HCT116 (cell line): ENCODE results near the gene CDK10. TPM values are rescaled to one million over a fixed set of nuclear protein-coding genes. Genes with fewer than 3 reads are reported as not detected.

ENCODE experiments used
- ATAC-seq: fragments of 200-7000 bp; cut with Tn5 transposase; 2 replicates; pipeline ENCODE4 v1.9.1; 2020; ENCODE audit warnings: mild to moderate bottlenecking, moderate library complexity
- BruUV-seq: library from RNA; stranded (reverse); fragments of 400-500 nt; replicated peaks from 2 replicates; lab custom pipeline; 2021; lab: Mats Ljungman, UMichigan
- CTCF ChIA-PET: fragments of 300-600 bp; sonication (Branson Sonifier 250); formaldehyde crosslinking; loops from one replicate; lab custom pipeline; 2021; ENCODE audit warnings: antibody characterized with exemption; lab: Charles Lee
- POLR2A ChIA-PET: fragments of 300-600, 350-600 bp; sonication (Branson Sonifier 250); formaldehyde crosslinking; loops from one replicate; lab custom pipeline; 2021; ENCODE audit warnings: antibody characterized with exemption; lab: Charles Lee
- RAD21 ChIA-PET, 2 experiments: fragments of 300-600 bp; sonication (Branson Sonifier 250); formaldehyde crosslinking; loops; one replicate each; lab custom pipeline; 2023; ENCODE audit warnings: low total read pairs in 2 of 2; ENCODE audit not compliant: uncharacterized antibody in 2 of 2, unreplicated experiment in 2 of 2, low non-redundant PET in 1 of 2; lab: Charles Lee
- DNase-seq: peaks from one replicate; pipeline ENCODE4 v3.0.0-alpha.2; 2010; ENCODE audit warnings: low read depth, low spot score
- H2AFZ ChIP-seq: fragments of 200-600 bp; shearing (Covaris generic), sonication (generic); 2 replicates; pipeline ENCODE4 v1.6.1; 2017; ENCODE audit warnings: low read depth, mixed run types, mixed read lengths, antibody characterized with exemption, low read length; ENCODE audit not compliant: poor library complexity, severe bottlenecking
- H3K27ac ChIP-seq: 2 replicates; pipeline ENCODE4 v1.5.1; 2012; ENCODE audit warnings: low read depth, low read length
- H3K27me3 ChIP-seq: fragments of 200-600 bp; sonication (generic); 2 replicates; pipeline ENCODE4 v1.6.1; 2016; ENCODE audit warnings: mixed run types, low read length, mixed read lengths; ENCODE audit not compliant: insufficient read depth
- H3K36me3 ChIP-seq, 2 experiments: fragments of 200-500 bp in 1 of 2; fragments of 200-600 bp in 1 of 2; sonication (Bioruptor generic) in 1 of 2; sonication (generic) in 1 of 2; 2 replicates each; pipeline versions ENCODE4 v1.5.1 to v1.6.1; 2014 to 2016; ENCODE audit warnings: low read length in 2 of 2, inconsistent platforms in 1 of 2, mixed read lengths in 1 of 2, mixed run types in 1 of 2; ENCODE audit not compliant: insufficient read depth in 2 of 2, control insufficient read depth in 1 of 2
- H3K4me1 ChIP-seq, 2 experiments: fragments of 200-600 bp in 1 of 2; sonication (generic) in 1 of 2; 2 replicates each; pipeline versions ENCODE4 v1.5.1 to v1.6.1; 2012 to 2017; ENCODE audit warnings: low read length in 2 of 2, inconsistent platforms in 1 of 2, mild to moderate bottlenecking in 1 of 2, mixed read lengths in 1 of 2, mixed run types in 1 of 2, moderate library complexity in 1 of 2; ENCODE audit not compliant: insufficient read depth in 2 of 2, control insufficient read depth in 1 of 2
- H3K4me2 ChIP-seq: fragments of 200-600 bp; sonication (generic); 2 replicates; pipeline ENCODE4 v1.6.1; 2017; ENCODE audit warnings: mixed run types, low read length, mixed read lengths
- H3K4me3 ChIP-seq, 2 experiments: fragments of 200-600 bp in 1 of 2; sonication (generic) in 1 of 2; replicated peaks in 1 of 2; 2 replicates each; pipeline ENCODE4 v1.5.1; 2011 to 2016; ENCODE audit warnings: low read length in 2 of 2, control low read depth in 1 of 2, low read depth in 1 of 2, mild to moderate bottlenecking in 1 of 2, mixed read lengths in 1 of 2, mixed run types in 1 of 2
- H3K79me2 ChIP-seq: fragments of 200-600 bp; sonication (generic); 2 replicates; pipeline ENCODE4 v1.6.1; 2017; ENCODE audit warnings: mild to moderate bottlenecking, mixed run types, low read length, moderate library complexity, mixed read lengths; ENCODE audit not compliant: insufficient read depth
- H3K9ac ChIP-seq: fragments of 200-600 bp; sonication (generic); 2 replicates; pipeline ENCODE4 v1.6.1; 2016; ENCODE audit warnings: low read length, mixed read lengths
- H3K9me2 ChIP-seq: fragments of 200-600 bp; sonication (generic), shearing (Covaris generic); 2 replicates; pipeline ENCODE4 v1.6.1; 2017; ENCODE audit warnings: mixed run types, mild to moderate bottlenecking, moderate library complexity; ENCODE audit not compliant: insufficient read depth
- H3K9me3 ChIP-seq, 2 experiments: fragments of 200-500 bp in 1 of 2; fragments of 200-600 bp in 1 of 2; sonication (Bioruptor generic) in 1 of 2; sonication (generic) in 1 of 2; 2 replicates each; pipeline ENCODE4 v1.6.1; 2014 to 2017; ENCODE audit warnings: low read length in 2 of 2, mixed read lengths in 2 of 2, inconsistent platforms in 1 of 2, low read depth in 1 of 2, mild to moderate bottlenecking in 1 of 2, mixed run types in 1 of 2, moderate library complexity in 1 of 2; ENCODE audit not compliant: control insufficient read depth in 1 of 2, insufficient read depth in 1 of 2
- H4K20me1 ChIP-seq: fragments of 200-600 bp; sonication (generic), shearing (Covaris generic); 2 replicates; pipeline ENCODE4 v1.6.1; 2017; ENCODE audit warnings: mixed run types, mild to moderate bottlenecking, moderate library complexity; ENCODE audit not compliant: insufficient read depth
- ATF3 ChIP-seq: IDR thresholded peaks from 2 replicates; pipeline ENCODE4 v1.6.1; 2012
- CBX3 ChIP-seq: IDR thresholded peaks from 2 replicates; pipeline ENCODE4 v1.6.1; 2012; ENCODE audit warnings: low read depth
- CEBPB ChIP-seq: IDR thresholded peaks from 2 replicates; pipeline ENCODE4 v1.6.1; 2012; ENCODE audit warnings: low read depth
- CTCF ChIP-seq, 3 experiments: fragments of 200-600 bp in 1 of 3; sonication (generic) in 1 of 3; IDR thresholded peaks in 2 of 3; conservative IDR thresholded peaks in 1 of 3; 2 replicates each; pipeline ENCODE4 v1.5.1; 2012 to 2017; ENCODE audit warnings: low read depth in 2 of 3, low read length in 2 of 3, antibody characterized with exemption in 1 of 3, borderline replicate concordance in 1 of 3, control low read depth in 1 of 3, mild to moderate bottlenecking in 1 of 3, mixed read lengths in 1 of 3, mixed run types in 1 of 3, moderate library complexity in 1 of 3; ENCODE audit not compliant: insufficient read depth in 1 of 3
- EGR1 ChIP-seq: IDR thresholded peaks from 2 replicates; pipeline ENCODE4 v1.6.1; 2012; ENCODE audit warnings: low read depth
- ELF1 ChIP-seq: IDR thresholded peaks from 2 replicates; pipeline ENCODE4 v1.6.1; 2012; ENCODE audit warnings: low read depth, borderline replicate concordance
- EZH2 ChIP-seq: fragments of 200-600 bp; sonication (generic); IDR thresholded peaks from 2 replicates; pipeline ENCODE4 v1.6.1; 2017; ENCODE audit warnings: antibody characterized with exemption, mixed run types
- EZH2phosphoT487 ChIP-seq: fragments of 200-600 bp; IDR thresholded peaks from 2 replicates; pipeline ENCODE4 v1.6.1; 2018; ENCODE audit warnings: antibody characterized with exemption, borderline replicate concordance
- FOSL1 ChIP-seq: IDR thresholded peaks from 2 replicates; pipeline ENCODE4 v1.6.1; 2012; ENCODE audit warnings: low read depth
- JUND ChIP-seq: IDR thresholded peaks from 2 replicates; pipeline ENCODE4 v1.6.1; 2012
- POLR2A ChIP-seq: IDR thresholded peaks from 2 replicates; pipeline ENCODE4 v1.7.0; 2011; ENCODE audit warnings: borderline replicate concordance; ENCODE audit not compliant: insufficient read depth, insufficient read length; ENCODE audit errors: extremely low read depth
- POLR2AphosphoS5 ChIP-seq: IDR thresholded peaks from 2 replicates; pipeline ENCODE4 v1.6.1; 2011; ENCODE audit warnings: mild to moderate bottlenecking, low read depth, low read length, moderate library complexity
- RAD21 ChIP-seq: IDR thresholded peaks from 2 replicates; pipeline ENCODE4 v1.6.1; 2012; ENCODE audit warnings: low read depth, mild to moderate bottlenecking
- REST ChIP-seq: IDR thresholded peaks from 2 replicates; pipeline ENCODE4 v1.6.1; 2012; ENCODE audit warnings: low read depth
- SIN3A ChIP-seq: IDR thresholded peaks from 2 replicates; pipeline ENCODE4 v1.6.1; 2012; ENCODE audit warnings: low read depth
- SP1 ChIP-seq: IDR thresholded peaks from 2 replicates; pipeline ENCODE4 v1.6.1; 2012; ENCODE audit warnings: low read depth
- ZFX ChIP-seq: fragments of 450-650 bp; IDR thresholded peaks from 2 replicates; pipeline ENCODE4 v1.6.1; 2017
- ZNF274 ChIP-seq: fragments of 200-500 bp; sonication (Bioruptor generic); IDR thresholded peaks from 2 replicates; pipeline ENCODE4 v1.6.1; 2014; ENCODE audit warnings: mild to moderate bottlenecking, low read depth, low read length, inconsistent platforms
- intact Hi-C: fragments of 100-400 bp; cut with micrococcal nuclease; formaldehyde crosslinking; loops from 2 replicates; pipeline ENCODE4 v1.10.0; 2022
- total RNA-seq: library from RNA; stranded (reverse); gene quantifications from one replicate; pipeline ENCODE4 v1.2.1, GENCODE V29; 2021; ENCODE audit not compliant: unreplicated experiment

The CDK10 gene
- total RNA-seq, 1 experiment from 2014 or later: 165 TPM

- BruUV-seq: no TSS peak
- Histone ChIP-seq H3K27ac (no peak overlapping the region), H3K27me3 (no peaks in the 10 kb centered on the region), H3K4me3 (no peak overlapping the region), H3K79me2 (no peaks in the 10 kb centered on the region), H3K9me2 (no peaks in the 10 kb centered on the region), H3K9me3 (no peaks in the 10 kb centered on the region), H2AFZ (no peak overlapping the region), H3K4me1 (peaks cover 8 to 26% of the 10 kb centered on the region in 2 experiments; a peak in 3 of 4 replicates), H3K36me3 (peaks cover 12 to 15% of the 10 kb centered on the region in 2 experiments; a peak in 3 of 4 replicates), H3K4me2 (no peak overlapping the region), H3K9ac (no peak overlapping the region), H4K20me1 (no peaks in the 10 kb centered on the region)
- no peak for DNase-seq
- ChIA-PET RAD21 (interaction anchor here (0.7 to 2.0 kb wide), 3 partner anchors 27 to 43 kb away, joined by 3 to 10 read pairs (median 4); no protein-coding TSS in a partner anchor), POLR2A (no interaction called here), CTCF (interaction anchor here (0.9 to 1.8 kb wide), 2 partner anchors 41 to 43 kb away, joined by 3 to 6 read pairs; no protein-coding TSS in a partner anchor)
- no peak for ATAC-seq
- TF ChIP-seq POLR2AphosphoS5 (no peak; the same call in 1 of the 2 replicates), RAD21 (no peak), SP1 (no peak), EZH2 (no peak), ZFX (no peak), CTCF (IDR thresholded peaks at IDR 0.05 in 2 of 3, conservative IDR thresholded peaks at IDR 0.05 in 1 of 3; ENCODE audit: borderline replicate concordance in 1 of 3, insufficient read depth in 1 of 3, low read depth in 2 of 3, low read length in 2 of 3) (no peak), SIN3A (no peak), ZNF274 (no peak), ELF1 (no peak), REST (no peak), JUND (no peak), ATF3 (no peak), EGR1 (no peak), CEBPB (no peak), CBX3 (no peak), EZH2phosphoT487 (no peak), FOSL1 (no peak), POLR2A (no peak)
- intact Hi-C loops: no loop called here
Measured at GRCh38 chr16:89642574-89642973, 43.9 kb upstream of the CDK10 start.
